IMR-90 (cell line): ENCODE results near the gene MYL2. TPM values are rescaled to one million over a fixed set of nuclear protein-coding genes. Genes with fewer than 3 reads are reported as not detected.

ENCODE experiments used
- ATAC-seq: fragments of 200-7000 bp; cut with Tn5 transposase; 2 replicates; pipeline ENCODE4 v1.9.1; 2020; ENCODE audit warnings: low read depth, mild to moderate bottlenecking, moderate library complexity
- BruUV-seq: library from RNA; stranded (reverse); fragments of 400-500 nt; replicated peaks from 2 replicates; lab custom pipeline; 2021; lab: Mats Ljungman, UMichigan
- CTCF ChIA-PET: fragments of 300-600 bp; formaldehyde crosslinking; extraction: SDS; loops from one replicate; lab custom pipeline; 2021; ENCODE audit warnings: antibody characterized with exemption; lab: Yijun Ruan, JAX
- POLR2A ChIA-PET: fragments of 300-600 bp; sonication (Branson Sonifier 250); formaldehyde crosslinking; loops from one replicate; lab custom pipeline; 2022; ENCODE audit warnings: antibody characterized with exemption; ENCODE audit not compliant: unreplicated experiment; lab: Charles Lee
- DNase-seq: peaks from one replicate; pipeline ENCODE4 v3.0.0; 2013
- H2AFZ ChIP-seq: replicated peaks from 2 replicates; pipeline ENCODE3; 2013; ENCODE audit warnings: low read length, mild to moderate bottlenecking; ENCODE audit not compliant: poor library complexity
- H2AK5ac ChIP-seq: 2 replicates; pipeline ENCODE4 v1.6.1; 2013; ENCODE audit warnings: low read depth, low read length, inconsistent platforms
- H2AK9ac ChIP-seq: replicated peaks from 2 replicates; pipeline ENCODE3; 2013; ENCODE audit warnings: mild to moderate bottlenecking, low read depth, low read length, moderate library complexity; ENCODE audit not compliant: poor library complexity
- H2BK120ac ChIP-seq: 2 replicates; pipeline ENCODE4 v1.6.1; 2013; ENCODE audit warnings: low read depth, low read length, inconsistent platforms
- H2BK15ac ChIP-seq: 3 replicates; pipeline ENCODE4 v1.6.1; 2013; ENCODE audit warnings: low read depth, low read length, inconsistent platforms
- H2BK20ac ChIP-seq: 2 replicates; pipeline ENCODE4 v1.6.1; 2013; ENCODE audit warnings: low read depth, mild to moderate bottlenecking, inconsistent platforms, low read length, moderate library complexity
- H2BK5ac ChIP-seq: 2 replicates; pipeline ENCODE4 v1.6.1; 2013; ENCODE audit warnings: mild to moderate bottlenecking, low read depth, low read length, inconsistent platforms; ENCODE audit not compliant: poor library complexity, severe bottlenecking
- H3K14ac ChIP-seq: replicated peaks from 2 replicates; pipeline ENCODE4 v1.6.1; 2013; ENCODE audit warnings: low read depth, low read length, inconsistent platforms
- H3K18ac ChIP-seq: 2 replicates; pipeline ENCODE4 v1.6.1; 2013; ENCODE audit warnings: low read depth, low read length, control low read depth
- H3K23ac ChIP-seq: 2 replicates; pipeline ENCODE4 v1.6.1; 2013; ENCODE audit warnings: low read depth, low read length, inconsistent platforms
- H3K27ac ChIP-seq: 2 replicates; pipeline ENCODE4 v1.5.1; 2013; ENCODE audit warnings: mild to moderate bottlenecking, control low read depth, low read length; ENCODE audit not compliant: insufficient read depth
- H3K27me3 ChIP-seq: 2 replicates; pipeline ENCODE4 v1.6.1; 2013; ENCODE audit warnings: low read length; ENCODE audit not compliant: control insufficient read depth, insufficient read depth
- H3K36me3 ChIP-seq: 2 replicates; pipeline ENCODE4 v1.6.1; 2013; ENCODE audit warnings: low read length, mixed read lengths; ENCODE audit not compliant: control insufficient read depth, insufficient read depth
- H3K4ac ChIP-seq: 2 replicates; pipeline ENCODE4 v1.6.1; 2013; ENCODE audit warnings: low read depth, low read length, inconsistent platforms
- H3K4me1 ChIP-seq: 2 replicates; pipeline ENCODE4 v1.6.1; 2013; ENCODE audit warnings: low read length, mixed read lengths; ENCODE audit not compliant: control insufficient read depth, insufficient read depth
- H3K4me2 ChIP-seq: 2 replicates; pipeline ENCODE4 v1.6.1; 2013; ENCODE audit warnings: low read depth, mild to moderate bottlenecking, control low read depth, low read length, moderate library complexity
- H3K4me3 ChIP-seq: 2 replicates; pipeline ENCODE4 v1.5.1; 2013; ENCODE audit warnings: low read depth, mild to moderate bottlenecking, control low read depth, low read length, moderate library complexity; ENCODE audit not compliant: insufficient read depth
- H3K56ac ChIP-seq: 2 replicates; pipeline ENCODE4 v1.6.1; 2013; ENCODE audit warnings: low read length, inconsistent platforms; ENCODE audit not compliant: insufficient read depth; ENCODE audit errors: extremely low read depth
- H3K79me1 ChIP-seq, 2 experiments: 2 replicates each; pipeline ENCODE4 v1.6.1; 2013; ENCODE audit warnings: low read length in 2 of 2, inconsistent platforms in 1 of 2, low read depth in 1 of 2
- H3K9ac ChIP-seq: 2 replicates; pipeline ENCODE4 v1.6.1; 2013; ENCODE audit warnings: low read depth, low read length, control low read depth
- H3K9me1 ChIP-seq: 2 replicates; pipeline ENCODE4 v1.6.1; 2013; ENCODE audit warnings: low read length, inconsistent platforms; ENCODE audit not compliant: insufficient read depth
- H3K9me3 ChIP-seq: 2 replicates; pipeline ENCODE4 v1.6.1; 2013; ENCODE audit warnings: low read length; ENCODE audit not compliant: control insufficient read depth, insufficient read depth
- H4K20me1 ChIP-seq: 2 replicates; pipeline ENCODE4 v1.6.1; 2013; ENCODE audit warnings: low read length, inconsistent platforms; ENCODE audit not compliant: insufficient read depth
- H4K5ac ChIP-seq: 2 replicates; pipeline ENCODE4 v1.6.1; 2013; ENCODE audit warnings: mild to moderate bottlenecking, low read depth, low read length, control low read depth
- H4K8ac ChIP-seq, 2 experiments: 2 replicates each; pipeline ENCODE4 v1.6.1; 2013; ENCODE audit warnings: low read depth in 2 of 2, low read length in 2 of 2, control low read depth in 1 of 2, inconsistent platforms in 1 of 2
- H4K91ac ChIP-seq: 2 replicates; pipeline ENCODE4 v1.6.1; 2013; ENCODE audit warnings: low read depth, low read length, inconsistent platforms; ENCODE audit not compliant: insufficient read depth
- MAZ ChIP-seq: IDR thresholded peaks from 2 replicates; pipeline ENCODE4 v1.6.1; 2012; ENCODE audit warnings: low read depth, mild to moderate bottlenecking, low read length, improper control_type of control experiment, moderate library complexity, borderline replicate concordance
- WGBS, 2 experiments: methylation state at CpG; one replicate each; pipeline versions ENCODE4 v1.1.5 to v1.1.7; 2013; ENCODE audit warnings: missing lambda C conversion rate in 2 of 2; ENCODE audit not compliant: insufficient read length in 1 of 2; ENCODE audit errors: extremely low coverage in 2 of 2; 5-methylcytosine and 5-hydroxymethylcytosine counted together
- dilution Hi-C: fragments of 300-500 bp; cut with HindIII; formaldehyde crosslinking; loops from one replicate; pipeline ENCODE4 v1.14.3; 2018; ENCODE audit warnings: low sequenced_read_pairs; ENCODE audit not compliant: unreplicated experiment
- in situ Hi-C: fragments of 300-500 bp; cut with MboI; formaldehyde crosslinking; loops from 3 replicates; pipeline ENCODE4 v1.14.3; 2019; ENCODE audit warnings: low sequenced_read_pairs, inconsistent platforms, mixed read lengths
- intact Hi-C: fragments of 100-400 bp; cut with micrococcal nuclease; formaldehyde crosslinking; loops from 2 replicates; pipeline ENCODE4 v1.10.0; 2022
- polyA plus RNA-seq, 3 experiments: library from polyadenylated mRNA; depleted of rRNA; stranded (reverse); fragments of >200 nt; gene quantifications; 2 replicates each; pipeline ENCODE4 v1.2.3, GENCODE V29; 2012; ENCODE audit warnings: low replicate concordance in 1 of 3
- total RNA-seq: library from RNA; depleted of rRNA; stranded (reverse); fragments of >200 nt; gene quantifications from 2 replicates; pipeline ENCODE4 v1.2.3, GENCODE V29; 2012
- TF ChIP-seq, protein P1 (sequence below): fragments of 150-350 bp; IDR thresholded peaks from 2 replicates; pipeline ENCODE4 v1.6.1; 2016; ENCODE audit warnings: low read depth, mild to moderate bottlenecking, low read length, moderate library complexity, borderline replicate concordance
- TF ChIP-seq, protein P2 (sequence below): fragments of 150-350 bp; IDR thresholded peaks from 2 replicates; pipeline ENCODE4 v1.6.1; 2017; ENCODE audit warnings: mild to moderate bottlenecking, antibody characterized with exemption, low read length, low read depth

MYL2 gene
- total and polyA plus RNA-seq, 2 of the 4 experiments (the other 2 are of a cell fraction): not detected

DNA sequence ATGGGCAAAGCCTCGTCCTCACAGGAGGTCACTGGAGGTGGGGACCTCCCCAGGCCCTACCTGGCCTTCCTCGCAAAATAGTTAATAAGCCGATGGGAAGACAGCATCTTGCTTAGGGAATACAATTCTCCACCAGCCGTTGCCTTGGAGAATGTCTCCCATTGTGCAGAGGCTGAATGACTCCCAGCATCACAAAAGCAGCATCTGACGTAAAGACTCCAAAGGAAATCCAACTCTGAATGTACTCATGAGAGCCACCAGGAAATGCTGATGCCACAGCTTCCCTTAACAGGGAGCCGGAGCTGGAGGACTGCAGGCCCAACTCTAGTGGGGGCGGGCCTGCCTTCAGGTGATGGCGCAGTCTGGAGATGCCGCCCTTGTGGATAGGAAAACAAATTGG, 58.0 kb downstream of the MYL2 start:
- Histone ChIP-seq H2AK9ac (no peak overlapping the region), H3K79me1 (no peaks in the 10 kb centered on the region), H3K9me1 (no peaks in the 10 kb centered on the region), H3K36me3 (no peaks in the 10 kb centered on the region), H3K4ac (no peak overlapping the region), H2BK5ac (no peak overlapping the region), H3K4me2 (no peak overlapping the region), H4K5ac (no peak overlapping the region), H3K27ac (no peak overlapping the region), H3K9ac (no peak overlapping the region), H4K20me1 (no peaks in the 10 kb centered on the region), H3K4me1 (no peaks in the 10 kb centered on the region), H2AFZ (no peak overlapping the region), H2BK20ac (no peak overlapping the region), H3K18ac (no peak overlapping the region), H2BK15ac (no peak overlapping the region), H3K56ac (no peak overlapping the region), H3K14ac (no peak overlapping the region), H3K23ac (no peak overlapping the region), H4K8ac (no peak overlapping the region), H3K4me3 (no peak overlapping the region), H2BK120ac (no peak overlapping the region), H4K91ac (no peak overlapping the region), H2AK5ac (no peak overlapping the region), H3K9me3 (no peaks in the 10 kb centered on the region), H3K27me3 (no peaks in the 10 kb centered on the region)
- in situ Hi-C loops (no loop called here), dilution Hi-C loops (no loop called here), intact Hi-C loops (no loop called here)
- ATAC-seq: no peak
- TF ChIP-seq, protein P1, sequence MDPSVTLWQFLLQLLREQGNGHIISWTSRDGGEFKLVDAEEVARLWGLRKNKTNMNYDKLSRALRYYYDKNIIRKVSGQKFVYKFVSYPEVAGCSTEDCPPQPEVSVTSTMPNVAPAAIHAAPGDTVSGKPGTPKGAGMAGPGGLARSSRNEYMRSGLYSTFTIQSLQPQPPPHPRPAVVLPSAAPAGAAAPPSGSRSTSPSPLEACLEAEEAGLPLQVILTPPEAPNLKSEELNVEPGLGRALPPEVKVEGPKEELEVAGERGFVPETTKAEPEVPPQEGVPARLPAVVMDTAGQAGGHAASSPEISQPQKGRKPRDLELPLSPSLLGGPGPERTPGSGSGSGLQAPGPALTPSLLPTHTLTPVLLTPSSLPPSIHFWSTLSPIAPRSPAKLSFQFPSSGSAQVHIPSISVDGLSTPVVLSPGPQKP: no peak
- TF ChIP-seq, protein P2, sequence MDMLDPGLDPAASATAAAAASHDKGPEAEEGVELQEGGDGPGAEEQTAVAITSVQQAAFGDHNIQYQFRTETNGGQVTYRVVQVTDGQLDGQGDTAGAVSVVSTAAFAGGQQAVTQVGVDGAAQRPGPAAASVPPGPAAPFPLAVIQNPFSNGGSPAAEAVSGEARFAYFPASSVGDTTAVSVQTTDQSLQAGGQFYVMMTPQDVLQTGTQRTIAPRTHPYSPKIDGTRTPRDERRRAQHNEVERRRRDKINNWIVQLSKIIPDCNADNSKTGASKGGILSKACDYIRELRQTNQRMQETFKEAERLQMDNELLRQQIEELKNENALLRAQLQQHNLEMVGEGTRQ: no peak
- no peak for TF ChIP-seq MAZ
- ChIA-PET CTCF (no interaction called here), POLR2A (no interaction called here)
- BruUV-seq: no TSS peak
- WGBS, 2 experiments: 50% methylated on average over 1 of the region's 9 CpGs; no CpG with 5 or more reads in 1 of the 2 experiments
- DNase-seq: no peak
